Liver (tissue), 9 donors: ENCODE results near the gene GRK6. TPM values are rescaled to one million over a fixed set of nuclear protein-coding genes. Genes with fewer than 3 reads are reported as not detected.
"Not testable (repeated sequence)": the region's sequence is repeated elsewhere in the genome, so short reads cannot be mapped to it uniquely, and the experiment has no call there.

Experiments
- DNase-seq: peaks from one replicate; pipeline ENCODE4 v3.0.0-alpha.2; 2017; ENCODE audit warnings: low spot score
- H3K27ac ChIP-seq, 2 donors: one replicate each; pipeline ENCODE4 v1.7.0; 2013; ENCODE audit warnings: inconsistent platforms in 2 of 2, low read length in 2 of 2, control low read depth in 1 of 2, low read depth in 1 of 2, mild to moderate bottlenecking in 1 of 2
- H3K27me3 ChIP-seq, 4 donors: one replicate each; pipeline versions ENCODE4 v1.6.1 to v1.7.0; 2013; ENCODE audit warnings: low read length in 3 of 4, inconsistent platforms in 1 of 4, mild to moderate bottlenecking in 1 of 4, moderate library complexity in 1 of 4; ENCODE audit not compliant: control insufficient read depth in 4 of 4, insufficient read depth in 4 of 4
- H3K36me3 ChIP-seq, 4 donors: one replicate each; pipeline versions ENCODE4 v1.6.1 to v1.7.0; 2013; ENCODE audit warnings: low read length in 3 of 4, mild to moderate bottlenecking in 3 of 4, low read depth in 1 of 4, moderate library complexity in 1 of 4; ENCODE audit not compliant: control insufficient read depth in 4 of 4, insufficient read depth in 3 of 4
- H3K4me1 ChIP-seq, 4 donors: one replicate each; pipeline versions ENCODE4 v1.6.1 to v1.7.0; 2013; ENCODE audit warnings: low read length in 3 of 4, mild to moderate bottlenecking in 3 of 4, moderate library complexity in 1 of 4; ENCODE audit not compliant: control insufficient read depth in 4 of 4, insufficient read depth in 4 of 4
- H3K4me3 ChIP-seq, 3 donors: one replicate each; pipeline versions ENCODE4 v1.6.1 to v1.7.0; 2013; ENCODE audit warnings: low read length in 3 of 3, control low read depth in 1 of 3, low read depth in 1 of 3, mild to moderate bottlenecking in 1 of 3
- H3K9ac ChIP-seq, 2 donors: one replicate each; pipeline ENCODE4 v1.7.0; 2013; ENCODE audit warnings: low read length in 2 of 2, mild to moderate bottlenecking in 2 of 2, moderate library complexity in 2 of 2, control low read depth in 1 of 2, low read depth in 1 of 2
- H3K9me3 ChIP-seq, 4 donors: one replicate each; pipeline versions ENCODE4 v1.6.1 to v1.7.0; 2013; ENCODE audit warnings: low read length in 3 of 4; ENCODE audit not compliant: control insufficient read depth in 4 of 4
- CTCF ChIP-seq: fragments of 150-350 bp; IDR thresholded peaks from 2 replicates; pipeline ENCODE4 v1.5.1; 2017; ENCODE audit warnings: improper control_type of control experiment, low read depth, low read length; ENCODE audit not compliant: missing input control
- EGR1 ChIP-seq, 2 donors: IDR thresholded peaks; 2 replicates each; pipeline ENCODE4 v1.6.1; 2016 to 2018; ENCODE audit warnings: antibody characterized with exemption in 2 of 2, low read depth in 2 of 2
- FOXA1 ChIP-seq: IDR thresholded peaks from 2 replicates; pipeline ENCODE4 v1.6.1; 2016; ENCODE audit warnings: antibody characterized with exemption
- HNF4A ChIP-seq, 2 donors: conservative IDR thresholded peaks; 2 replicates each; pipeline ENCODE4 v1.6.1; 2016; ENCODE audit warnings: antibody characterized with exemption in 2 of 2, mild to moderate bottlenecking in 2 of 2
- MAX ChIP-seq: IDR thresholded peaks from 2 replicates; pipeline ENCODE4 v1.6.1; 2016; ENCODE audit warnings: antibody characterized with exemption
- NR2F2 ChIP-seq: IDR thresholded peaks from 2 replicates; pipeline ENCODE4 v1.6.1; 2016; ENCODE audit warnings: antibody characterized with exemption
- TAF1 ChIP-seq: conservative IDR thresholded peaks from 2 replicates; pipeline ENCODE4 v1.6.1; 2016; ENCODE audit warnings: antibody characterized with exemption, mild to moderate bottlenecking
- WGBS: extraction: QIAGEN DNeasy Blood & Tissue Kit; methylation state at CpG from one replicate; pipeline ENCODE4 v1.1.7; 2013; 5-methylcytosine and 5-hydroxymethylcytosine counted together
- polyA plus RNA-seq, 2 donors: library from polyadenylated mRNA; stranded (reverse) in 1 of 2; unstranded in 1 of 2; fragments of 200-250 nt in 1 of 2; fragments of >200 nt in 1 of 2; fragmentation: Nextera tagmentation in 1 of 2; extraction: Ambion mirVana in 1 of 2; gene quantifications; one replicate each; pipeline versions ENCODE4 v1.2.1 to v1.2.3, GENCODE V29; 2013 to 2015
- total RNA-seq, 2 donors: library from RNA; depleted of rRNA; stranded (reverse); fragments of >200 nt; gene quantifications; one replicate each; pipeline ENCODE4 v1.2.3, GENCODE V29; 2014
- TF ChIP-seq, protein P1 (sequence below): IDR thresholded peaks from 2 replicates; pipeline ENCODE4 v1.6.1; 2016; ENCODE audit warnings: antibody characterized with exemption, mild to moderate bottlenecking
- donor health status: healthy.
- donor health status: healthy.
- donor health status: healthy.
- donor health status: healthy.
- donor health status: healthy.

The GRK6 gene
- total and polyA plus RNA-seq, 4 donors = 3.1 to 24.0 (median 10.8) TPM

- TF ChIP-seq CTCF = no peak
- no peak for TF ChIP-seq NR2F2
- no peak for TF ChIP-seq EGR1 (IDR thresholded peaks at IDR 0.05; ENCODE audit: low read depth in 2 of 2)
- TF ChIP-seq FOXA1 = no peak
Observed at GRCh38 chr5:177483994-177484901, 57.8 kb downstream of the GRK6 start (continued).

DNA sequence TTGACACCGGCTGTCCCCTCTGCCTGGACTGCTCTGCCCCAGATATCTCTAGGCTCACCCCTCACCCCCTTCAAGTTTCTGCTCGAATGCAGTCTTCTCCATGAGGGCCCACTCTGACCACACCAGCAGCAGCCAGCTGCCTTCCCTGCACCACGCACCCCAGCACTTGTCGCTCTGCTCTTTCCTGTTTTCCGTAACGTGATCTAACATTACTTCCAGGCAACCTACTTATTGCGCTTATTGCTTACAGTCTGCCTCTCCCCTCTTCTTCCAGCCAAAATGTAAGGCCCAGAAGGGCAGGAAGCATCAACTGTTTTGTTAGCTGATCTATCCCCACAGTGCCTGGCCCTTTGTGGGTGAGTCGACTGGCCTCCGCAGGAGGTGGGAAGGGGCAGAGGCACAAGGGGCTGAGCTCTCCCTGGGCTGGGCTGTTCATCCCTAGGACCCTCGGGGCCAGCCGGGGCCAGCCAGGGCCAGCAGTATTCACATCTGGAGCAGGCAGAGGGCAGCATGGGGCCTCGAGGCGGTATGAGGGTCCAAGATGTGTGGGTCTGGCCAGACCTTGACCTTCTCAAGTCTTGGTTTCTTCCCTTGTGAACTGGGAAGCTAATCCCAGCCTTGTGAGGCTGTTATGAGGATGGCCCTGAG, 58.5 kb downstream of the GRK6 start:
- H3K36me3 ChIP-seq = peaks cover 0 to 4% (median under 1%) of the 10 kb centered on the region in 4 donors
- DNase-seq = no peak
- H3K27me3 ChIP-seq = no peaks in the 10 kb centered on the region
- 83% methylated on average over 13 of the region's 13 CpGs for WGBS
- TF ChIP-seq EGR1 (IDR thresholded peaks at IDR 0.05; ENCODE audit: low read depth in 2 of 2) (no peak), TAF1 (no peak), HNF4A (conservative IDR thresholded peaks at IDR 0.05) (no peak), NR2F2 (no peak), MAX (no peak)
- TF ChIP-seq, protein P1, sequence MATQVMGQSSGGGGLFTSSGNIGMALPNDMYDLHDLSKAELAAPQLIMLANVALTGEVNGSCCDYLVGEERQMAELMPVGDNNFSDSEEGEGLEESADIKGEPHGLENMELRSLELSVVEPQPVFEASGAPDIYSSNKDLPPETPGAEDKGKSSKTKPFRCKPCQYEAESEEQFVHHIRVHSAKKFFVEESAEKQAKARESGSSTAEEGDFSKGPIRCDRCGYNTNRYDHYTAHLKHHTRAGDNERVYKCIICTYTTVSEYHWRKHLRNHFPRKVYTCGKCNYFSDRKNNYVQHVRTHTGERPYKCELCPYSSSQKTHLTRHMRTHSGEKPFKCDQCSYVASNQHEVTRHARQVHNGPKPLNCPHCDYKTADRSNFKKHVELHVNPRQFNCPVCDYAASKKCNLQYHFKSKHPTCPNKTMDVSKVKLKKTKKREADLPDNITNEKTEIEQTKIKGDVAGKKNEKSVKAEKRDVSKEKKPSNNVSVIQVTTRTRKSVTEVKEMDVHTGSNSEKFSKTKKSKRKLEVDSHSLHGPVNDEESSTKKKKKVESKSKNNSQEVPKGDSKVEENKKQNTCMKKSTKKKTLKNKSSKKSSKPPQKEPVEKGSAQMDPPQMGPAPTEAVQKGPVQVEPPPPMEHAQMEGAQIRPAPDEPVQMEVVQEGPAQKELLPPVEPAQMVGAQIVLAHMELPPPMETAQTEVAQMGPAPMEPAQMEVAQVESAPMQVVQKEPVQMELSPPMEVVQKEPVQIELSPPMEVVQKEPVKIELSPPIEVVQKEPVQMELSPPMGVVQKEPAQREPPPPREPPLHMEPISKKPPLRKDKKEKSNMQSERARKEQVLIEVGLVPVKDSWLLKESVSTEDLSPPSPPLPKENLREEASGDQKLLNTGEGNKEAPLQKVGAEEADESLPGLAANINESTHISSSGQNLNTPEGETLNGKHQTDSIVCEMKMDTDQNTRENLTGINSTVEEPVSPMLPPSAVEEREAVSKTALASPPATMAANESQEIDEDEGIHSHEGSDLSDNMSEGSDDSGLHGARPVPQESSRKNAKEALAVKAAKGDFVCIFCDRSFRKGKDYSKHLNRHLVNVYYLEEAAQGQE = no peak
- H3K9me3 ChIP-seq = no peaks in the 10 kb centered on the region
- H3K9ac ChIP-seq = no peak overlapping the region
- no peak overlapping the region for H3K27ac ChIP-seq
- no peak overlapping the region for H3K4me3 ChIP-seq
- peaks cover 0 to 4% (median 2%) of the 10 kb centered on the region in 4 donors for H3K4me1 ChIP-seq

DNA sequence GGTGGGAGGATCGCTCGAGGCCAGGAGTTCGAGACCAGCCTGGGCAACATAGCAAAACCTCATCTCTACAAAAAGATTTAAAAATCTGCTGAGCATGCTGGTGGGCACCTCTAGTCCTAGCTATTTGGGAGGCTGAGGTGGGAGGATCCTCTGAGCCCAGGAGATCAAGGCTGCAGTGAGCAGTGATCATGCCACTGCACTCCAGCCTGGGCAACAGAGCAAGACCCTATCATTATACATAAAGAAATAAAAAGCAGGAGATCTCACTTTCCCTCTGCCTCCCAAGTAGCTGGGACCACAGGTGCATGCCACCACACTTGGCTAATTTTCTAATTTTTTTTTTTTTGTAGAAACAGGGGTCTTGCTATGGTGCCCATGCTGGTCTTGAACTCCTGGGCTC, 59.3 kb downstream of the GRK6 start:
- H3K4me1 ChIP-seq, H3K27me3 ChIP-seq, H3K9ac ChIP-seq, H3K9me3 ChIP-seq, H3K4me3 ChIP-seq, H3K27ac ChIP-seq, H3K36me3 ChIP-seq, DNase-seq: not testable (repeated sequence)
- WGBS = 97% methylated on average over 3 of the region's 3 CpGs
